ENCODE data around the gene SASH3. TPM values are rescaled to one million over a fixed set of nuclear protein-coding genes. Genes with fewer than 3 reads are reported as not detected.

The SASH3 gene
- total and polyA plus RNA-seq, 4 donors, result 12.0 to 90.1 (median 32.6) TPM

- DNase-seq (no peak), ATAC-seq (ENCODE audit: insufficient read depth, low FRiP score) (no peak)
- Histone ChIP-seq H3K4me3 (no peak overlapping the region), H3K4me1 (ENCODE audit: control insufficient read depth in 5 of 5, insufficient read depth in 5 of 5, low read length in 5 of 5) (peaks cover 0 to 18% (median under 1%) of the 10 kb centered on the region in 5 donors), H3K9ac (ENCODE audit: insufficient read depth in 1 of 2, low read length in 2 of 2) (no peak overlapping the region), H3K27ac (ENCODE audit: low read depth in 1 of 2, low read length in 1 of 2) (no peak overlapping the region), H3K36me3 (ENCODE audit: control insufficient read depth in 4 of 4, insufficient read depth in 4 of 4, low read length in 4 of 4) (no peaks in the 10 kb centered on the region), H3K9me3 (ENCODE audit: control insufficient read depth in 4 of 4, insufficient read depth in 3 of 4, low read length in 3 of 4) (peaks cover 0 to 2% (median 0%) of the 10 kb centered on the region in 4 donors), H3K27me3 (ENCODE audit: control insufficient read depth in 3 of 3, insufficient read depth in 3 of 3, low read length in 2 of 3) (peaks cover 0 to 7% (median 0%) of the 10 kb centered on the region in 3 donors)
- WGBS, 2 donors, result 62 to 66% methylated on average over 4 of the region's 4 CpGs
- TF ChIP-seq, protein P1, sequence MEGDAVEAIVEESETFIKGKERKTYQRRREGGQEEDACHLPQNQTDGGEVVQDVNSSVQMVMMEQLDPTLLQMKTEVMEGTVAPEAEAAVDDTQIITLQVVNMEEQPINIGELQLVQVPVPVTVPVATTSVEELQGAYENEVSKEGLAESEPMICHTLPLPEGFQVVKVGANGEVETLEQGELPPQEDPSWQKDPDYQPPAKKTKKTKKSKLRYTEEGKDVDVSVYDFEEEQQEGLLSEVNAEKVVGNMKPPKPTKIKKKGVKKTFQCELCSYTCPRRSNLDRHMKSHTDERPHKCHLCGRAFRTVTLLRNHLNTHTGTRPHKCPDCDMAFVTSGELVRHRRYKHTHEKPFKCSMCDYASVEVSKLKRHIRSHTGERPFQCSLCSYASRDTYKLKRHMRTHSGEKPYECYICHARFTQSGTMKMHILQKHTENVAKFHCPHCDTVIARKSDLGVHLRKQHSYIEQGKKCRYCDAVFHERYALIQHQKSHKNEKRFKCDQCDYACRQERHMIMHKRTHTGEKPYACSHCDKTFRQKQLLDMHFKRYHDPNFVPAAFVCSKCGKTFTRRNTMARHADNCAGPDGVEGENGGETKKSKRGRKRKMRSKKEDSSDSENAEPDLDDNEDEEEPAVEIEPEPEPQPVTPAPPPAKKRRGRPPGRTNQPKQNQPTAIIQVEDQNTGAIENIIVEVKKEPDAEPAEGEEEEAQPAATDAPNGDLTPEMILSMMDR (IDR thresholded peaks at IDR 0.05; ENCODE audit: control extremely low read depth, extremely low read depth), result no peak
These were observed 35.9 kb upstream of the SASH3 start for GRCh38 chrX:129743821-129744220.

DNA sequence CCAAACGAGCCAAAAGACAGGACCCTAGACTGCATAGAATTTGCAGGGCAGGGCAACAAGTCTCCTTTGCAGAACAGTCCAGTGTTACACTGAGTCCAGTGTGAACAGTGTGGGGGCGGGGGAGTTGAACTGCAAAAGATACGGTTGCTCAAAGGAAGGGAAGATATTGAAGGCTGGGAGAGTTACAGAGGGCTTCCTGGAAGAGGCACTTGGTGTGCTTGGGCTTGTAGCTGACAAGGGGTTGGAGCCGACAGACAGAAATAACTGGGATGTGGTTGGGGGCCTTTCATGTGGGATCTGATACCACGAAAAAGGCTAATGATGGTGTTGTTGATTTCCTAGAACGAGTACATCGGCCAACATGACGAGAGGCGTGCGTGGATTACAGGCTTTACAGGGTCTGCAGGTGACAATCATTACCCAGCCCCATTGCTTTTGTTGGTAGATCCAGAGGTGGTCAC, 34.9 kb upstream of the SASH3 start:
- WGBS, 2 donors, result 72 to 78% methylated on average over 10 of the region's 10 CpGs
- DNase-seq (no peak), ATAC-seq (ENCODE audit: insufficient read depth, low FRiP score) (no peak)
- Histone ChIP-seq H3K9me3 (ENCODE audit: control insufficient read depth in 4 of 4, insufficient read depth in 3 of 4, low read length in 3 of 4) (peaks cover 0 to 2% (median 0%) of the 10 kb centered on the region in 4 donors), H3K27ac (ENCODE audit: low read depth in 1 of 2, low read length in 1 of 2) (no peak overlapping the region), H3K9ac (ENCODE audit: insufficient read depth in 1 of 2, low read length in 2 of 2) (no peak overlapping the region), H3K4me3 (no peak overlapping the region), H3K36me3 (ENCODE audit: control insufficient read depth in 4 of 4, insufficient read depth in 4 of 4, low read length in 4 of 4) (no peaks in the 10 kb centered on the region), H3K27me3 (ENCODE audit: control insufficient read depth in 3 of 3, insufficient read depth in 3 of 3, low read length in 2 of 3) (peaks cover 0 to 7% (median 2%) of the 10 kb centered on the region in 3 donors), H3K4me1 (ENCODE audit: control insufficient read depth in 5 of 5, insufficient read depth in 5 of 5, low read length in 5 of 5) (peaks cover 0 to 7% (median 0%) of the 10 kb centered on the region in 5 donors)
- TF ChIP-seq, protein P1 (IDR thresholded peaks at IDR 0.05; ENCODE audit: control extremely low read depth, extremely low read depth), result no peak

- DNase-seq (no peak), ATAC-seq (ENCODE audit: insufficient read depth, low FRiP score) (no peak)
- no peak overlapping the region for H3K9ac ChIP-seq (ENCODE audit: insufficient read depth in 1 of 2, low read length in 2 of 2)
- WGBS, 2 donors, result 53 to 69% methylated on average over 7 of the region's 7 CpGs
- TF ChIP-seq, protein P1 (IDR thresholded peaks at IDR 0.05; ENCODE audit: control extremely low read depth, extremely low read depth), result no peak
- no peak overlapping the region for H3K4me3 ChIP-seq
- H3K36me3 ChIP-seq (ENCODE audit: control insufficient read depth in 4 of 4, insufficient read depth in 4 of 4, low read length in 4 of 4), result no peaks in the 10 kb centered on the region
- H3K4me1 ChIP-seq (ENCODE audit: control insufficient read depth in 5 of 5, insufficient read depth in 5 of 5, low read length in 5 of 5), result no peaks in the 10 kb centered on the region
- H3K27ac ChIP-seq (ENCODE audit: low read depth in 1 of 2, low read length in 1 of 2), result no peak overlapping the region
- peaks cover 0 to 2% (median 0%) of the 10 kb centered on the region in 4 donors for H3K9me3 ChIP-seq (ENCODE audit: control insufficient read depth in 4 of 4, insufficient read depth in 3 of 4, low read length in 3 of 4)
- peaks cover 0 to 7% (median 2%) of the 10 kb centered on the region in 3 donors for H3K27me3 ChIP-seq (ENCODE audit: control insufficient read depth in 3 of 3, insufficient read depth in 3 of 3, low read length in 2 of 3)
These were observed 32.9 kb upstream of the SASH3 start for GRCh38 chrX:129746557-129747470.
